Uterus (tissue), 2 donors: ENCODE results near the gene NCOA1.

ENCODE experiments used
- CTCF ChIP-seq, 4 experiments: fragments of 200-600 bp in 2 of 4; fragments of 450-650 bp in 2 of 4; sonication (generic) in 2 of 4; IDR thresholded peaks; one replicate each; pipeline ENCODE4 v1.5.1; 2016 to 2019; ENCODE audit warnings: antibody characterized with exemption in 4 of 4, mild to moderate bottlenecking in 2 of 4, moderate library complexity in 1 of 4
- POLR2A ChIP-seq, 2 donors: fragments of 450-650 bp; IDR thresholded peaks; one replicate each; pipeline ENCODE4 v1.6.1; 2016; ENCODE audit warnings: antibody characterized with exemption in 2 of 2, mild to moderate bottlenecking in 1 of 2, moderate library complexity in 1 of 2

DNA sequence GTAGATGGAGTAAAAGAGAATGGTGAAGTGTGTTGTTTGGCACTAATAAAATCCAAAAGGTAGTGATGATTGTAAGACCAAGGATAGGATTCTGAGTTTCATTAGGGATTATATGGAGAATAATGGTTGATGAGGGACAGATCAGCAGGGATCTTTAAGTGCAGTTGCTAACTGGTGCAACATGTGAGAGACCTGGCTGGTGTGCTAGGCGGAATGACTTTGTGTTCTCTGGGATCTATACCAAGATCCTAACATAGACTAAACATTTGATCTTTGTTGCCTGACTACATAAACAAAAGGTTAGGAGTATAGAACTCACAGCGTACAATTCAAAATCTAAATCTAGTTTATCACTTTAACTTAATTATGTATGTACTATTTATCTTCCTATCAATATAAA, 166.8 kb downstream of the NCOA1 start:
- TF ChIP-seq CTCF (IDR thresholded peaks at IDR 0.05) (no peak), POLR2A (IDR thresholded peaks at IDR 0.05) (no peak)
